Heart left ventricle (tissue), 13 donors: ENCODE measurements around the gene EFHD1.
"Not testable (repeated sequence)": the region's sequence is repeated elsewhere in the genome, so short reads cannot be mapped to it uniquely, and the experiment has no call there.

Experiments used
- POLR2A ChIP-seq, 2 donors: fragments of 450-650 bp; IDR thresholded peaks; one replicate each; pipeline ENCODE4 v1.6.1; 2017; ENCODE audit warnings: antibody characterized with exemption in 2 of 2, mild to moderate bottlenecking in 2 of 2, moderate library complexity in 2 of 2
- TF ChIP-seq, protein P1 (sequence below), 12 donors: fragments of 200-600 bp; sonication (generic) in 4 of 12; IDR thresholded peaks; one replicate each; pipeline versions ENCODE4 v1.5.0 to v1.8.0; 2018 to 2022; ENCODE audit warnings: antibody characterized with exemption in 12 of 12, mild to moderate bottlenecking in 5 of 12
- donor health status: ischemic (EF 13 %, LVEDD 7.1; RV severe dilation, severe dysfunction).
- donor health status: DM: no; HTN: yes; CAD: no.
- donor health status: DM: no; HTN: no; CAD: no.
- donor health status: ischemic (EF 25% LVEDD 6.9; RV normal size, moderate dysfunction).
- donor health status: ischemic (EF 25% LVEDD 5.7; RV mildly dilated, moderate dysfunction).
- donor health status: ischemic (EF 35%, LVEDD 5.7; RV mildly dilated, moderate dysfunction).
- donor health status: nonischemic (EF 11% LVEDD 7.7; RV severe dilation, severe dysfunction).
- donor health status: DM: yes; HTN: yes; CAD: no.
- donor health status: PGD.
- donor health status: ischemic (EF 29% LVEDD 5.4; RV normal size, mild dysfunction).
- donor health status: nonischemic (EF 23%, LVEDD 6.1; RV moderate dilation, normal function).

DNA sequence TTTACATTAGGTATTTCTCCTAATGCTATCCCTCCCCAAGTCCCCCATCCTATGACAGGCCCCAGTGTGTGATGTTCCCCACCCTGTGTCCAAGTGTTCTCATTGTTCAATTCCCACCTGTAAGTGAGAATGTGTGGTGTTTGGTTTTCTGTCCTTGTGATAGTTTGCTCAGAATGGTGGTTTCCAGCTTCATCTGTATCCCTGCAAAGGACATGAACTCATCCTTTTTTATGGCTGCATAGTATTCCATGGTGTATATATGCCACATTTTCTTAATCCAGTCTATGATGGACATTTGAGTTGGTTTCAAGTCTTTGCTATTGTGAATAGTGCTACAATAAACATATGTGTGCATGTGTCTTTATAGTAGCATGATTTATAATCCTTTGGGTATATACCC, 86.7 kb downstream of the EFHD1 start:
- TF ChIP-seq, protein P1, sequence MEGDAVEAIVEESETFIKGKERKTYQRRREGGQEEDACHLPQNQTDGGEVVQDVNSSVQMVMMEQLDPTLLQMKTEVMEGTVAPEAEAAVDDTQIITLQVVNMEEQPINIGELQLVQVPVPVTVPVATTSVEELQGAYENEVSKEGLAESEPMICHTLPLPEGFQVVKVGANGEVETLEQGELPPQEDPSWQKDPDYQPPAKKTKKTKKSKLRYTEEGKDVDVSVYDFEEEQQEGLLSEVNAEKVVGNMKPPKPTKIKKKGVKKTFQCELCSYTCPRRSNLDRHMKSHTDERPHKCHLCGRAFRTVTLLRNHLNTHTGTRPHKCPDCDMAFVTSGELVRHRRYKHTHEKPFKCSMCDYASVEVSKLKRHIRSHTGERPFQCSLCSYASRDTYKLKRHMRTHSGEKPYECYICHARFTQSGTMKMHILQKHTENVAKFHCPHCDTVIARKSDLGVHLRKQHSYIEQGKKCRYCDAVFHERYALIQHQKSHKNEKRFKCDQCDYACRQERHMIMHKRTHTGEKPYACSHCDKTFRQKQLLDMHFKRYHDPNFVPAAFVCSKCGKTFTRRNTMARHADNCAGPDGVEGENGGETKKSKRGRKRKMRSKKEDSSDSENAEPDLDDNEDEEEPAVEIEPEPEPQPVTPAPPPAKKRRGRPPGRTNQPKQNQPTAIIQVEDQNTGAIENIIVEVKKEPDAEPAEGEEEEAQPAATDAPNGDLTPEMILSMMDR (IDR thresholded peaks at IDR 0.05) = not testable (repeated sequence)
- TF ChIP-seq POLR2A (IDR thresholded peaks at IDR 0.05) = not testable (repeated sequence)
